Measurements from ENCODE around the gene SNX1.

DNA sequence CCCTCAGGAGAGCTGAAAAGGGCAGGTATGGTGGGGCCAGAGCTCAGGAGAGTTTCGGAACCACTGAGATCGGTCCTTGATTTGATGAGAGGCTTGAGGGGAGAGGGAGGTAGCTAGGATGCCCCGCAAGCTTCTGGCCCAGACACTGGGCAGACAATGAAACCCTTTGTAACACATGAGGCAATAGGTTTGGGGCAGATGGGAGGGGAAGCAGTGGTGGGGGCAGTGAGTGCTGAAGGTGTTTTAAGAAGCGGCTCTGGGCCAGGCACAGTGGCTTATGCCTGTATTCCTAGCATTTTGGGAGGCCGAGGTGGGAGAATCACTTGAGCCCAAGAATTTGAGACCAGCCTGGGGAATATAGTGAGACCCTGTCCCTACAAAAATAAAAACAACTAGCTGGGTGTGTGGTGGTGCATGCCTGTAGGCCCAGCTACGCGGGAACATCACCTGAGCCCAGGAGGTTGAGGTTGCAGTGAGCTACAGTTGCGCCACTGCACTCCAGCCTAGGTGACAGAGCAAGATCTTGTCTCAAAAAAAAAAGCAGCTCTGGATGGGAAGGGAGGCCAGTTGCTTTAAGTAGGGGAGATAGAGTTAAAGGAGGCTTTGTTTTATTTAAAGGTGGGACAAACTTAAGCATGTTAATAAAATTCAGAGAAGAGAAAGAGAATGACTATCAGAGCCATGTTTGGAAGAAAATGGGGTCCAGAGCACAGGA, 46.2 kb downstream of the SNX1 start:
- TF ChIP-seq CTCF (IDR thresholded peaks at IDR 0.05), result no peak
- no peak for TF ChIP-seq POLR2A (IDR thresholded peaks at IDR 0.05)
